Body of pancreas (tissue), 4 donors: ENCODE data around the gene BRMS1.
A peak's percentile ranks its signal among the peaks of the same experiment; 100 is the strongest.

Experiments used
- POLR2A ChIP-seq, 3 donors: fragments of 450-650 bp; IDR thresholded peaks; one replicate each; pipeline ENCODE4 v1.6.1; 2016; ENCODE audit warnings: antibody characterized with exemption in 3 of 3, mild to moderate bottlenecking in 2 of 3
- TF ChIP-seq, protein P1 (sequence below), 7 experiments: fragments of 450-650 bp in 4 of 7; fragments of 200-600 bp in 3 of 7; sonication (generic) in 3 of 7; IDR thresholded peaks; one replicate each; pipeline ENCODE4 v1.5.1; 2016 to 2019; ENCODE audit warnings: antibody characterized with exemption in 7 of 7

- TF ChIP-seq, protein P1, sequence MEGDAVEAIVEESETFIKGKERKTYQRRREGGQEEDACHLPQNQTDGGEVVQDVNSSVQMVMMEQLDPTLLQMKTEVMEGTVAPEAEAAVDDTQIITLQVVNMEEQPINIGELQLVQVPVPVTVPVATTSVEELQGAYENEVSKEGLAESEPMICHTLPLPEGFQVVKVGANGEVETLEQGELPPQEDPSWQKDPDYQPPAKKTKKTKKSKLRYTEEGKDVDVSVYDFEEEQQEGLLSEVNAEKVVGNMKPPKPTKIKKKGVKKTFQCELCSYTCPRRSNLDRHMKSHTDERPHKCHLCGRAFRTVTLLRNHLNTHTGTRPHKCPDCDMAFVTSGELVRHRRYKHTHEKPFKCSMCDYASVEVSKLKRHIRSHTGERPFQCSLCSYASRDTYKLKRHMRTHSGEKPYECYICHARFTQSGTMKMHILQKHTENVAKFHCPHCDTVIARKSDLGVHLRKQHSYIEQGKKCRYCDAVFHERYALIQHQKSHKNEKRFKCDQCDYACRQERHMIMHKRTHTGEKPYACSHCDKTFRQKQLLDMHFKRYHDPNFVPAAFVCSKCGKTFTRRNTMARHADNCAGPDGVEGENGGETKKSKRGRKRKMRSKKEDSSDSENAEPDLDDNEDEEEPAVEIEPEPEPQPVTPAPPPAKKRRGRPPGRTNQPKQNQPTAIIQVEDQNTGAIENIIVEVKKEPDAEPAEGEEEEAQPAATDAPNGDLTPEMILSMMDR (IDR thresholded peaks at IDR 0.05): no peak
- peak; percentile 18 to 48 (median 42) for TF ChIP-seq POLR2A (IDR thresholded peaks at IDR 0.05)
Measured at GRCh38 chr11:66346476-66347424, 1.8 kb upstream of the BRMS1 start.
